Left lung (tissue), 10 donors: ENCODE data around the gene FBXO15. TPM values are rescaled to one million over a fixed set of nuclear protein-coding genes. Genes with fewer than 3 reads are reported as not detected.

Experiments
- ATAC-seq: fragments of 200-7000 bp; cut with Tn5 transposase; one replicate; pipeline ENCODE4 v1.9.1; 2020; ENCODE audit warnings: moderate library complexity
- DNase-seq, 4 donors: peaks; one replicate each; pipeline ENCODE4 v3.0.0-alpha.2; 2013 to 2020
- H3K27ac ChIP-seq, 2 donors: fragments of 200-600 bp; sonication (generic) in 1 of 2; one replicate each; pipeline versions ENCODE4 v1.5.0 to v1.8.0; 2020 to 2021
- H3K27me3 ChIP-seq, 2 donors: fragments of 200-600 bp; sonication (generic) in 1 of 2; one replicate each; pipeline versions ENCODE4 v1.5.0 to v1.8.0; 2020 to 2021
- H3K36me3 ChIP-seq, 2 donors: fragments of 200-600 bp; sonication (generic) in 1 of 2; one replicate each; pipeline versions ENCODE4 v1.5.0 to v1.8.0; 2020 to 2021
- H3K4me1 ChIP-seq, 2 donors: fragments of 200-600 bp; one replicate each; pipeline ENCODE4 v1.8.0; 2021
- H3K4me3 ChIP-seq, 2 donors: fragments of 200-600 bp; sonication (generic) in 1 of 2; one replicate each; pipeline versions ENCODE4 v1.5.0 to v1.8.0; 2020 to 2021; ENCODE audit warnings: mild to moderate bottlenecking in 1 of 2
- H3K9me3 ChIP-seq, 2 donors: fragments of 200-600 bp; sonication (generic) in 1 of 2; one replicate each; pipeline versions ENCODE4 v1.5.0 to v1.8.0; 2020 to 2021
- CTCF ChIP-seq, 2 donors: fragments of 200-600 bp; sonication (generic) in 1 of 2; IDR thresholded peaks; one replicate each; pipeline versions ENCODE4 v1.5.0 to v1.8.0; 2021; ENCODE audit warnings: antibody characterized with exemption in 2 of 2
- intact Hi-C, 2 donors: fragments of 100-400 bp; cut with DNase I; formaldehyde crosslinking; loops; one replicate each; pipeline versions ENCODE4 v1.11.2 to v1.14.2; 2022
- polyA plus RNA-seq, 6 donors: library from polyadenylated mRNA; unstranded; fragments of 120-200 nt; gene quantifications; one replicate each; pipeline ENCODE4 v1.2.1, GENCODE V29; 2013; ENCODE audit not compliant: insufficient read length in 6 of 6
- total RNA-seq, 2 donors: library from RNA; stranded (reverse); fragmentation: NEBNext Ultra II Directional; extraction: Animal tissue kit (Norgen Biotek cat#: 25700); gene quantifications; one replicate each; pipeline ENCODE4 v1.2.1, GENCODE V29; 2021
- donor health status: DM: no; HTN: yes; CAD: no.
- donor health status: DM: no; HTN: no; CAD: no.

FBXO15 gene
- total and polyA plus RNA-seq, 8 donors = 1.1 to 5.0 (median 2.8) TPM

DNA sequence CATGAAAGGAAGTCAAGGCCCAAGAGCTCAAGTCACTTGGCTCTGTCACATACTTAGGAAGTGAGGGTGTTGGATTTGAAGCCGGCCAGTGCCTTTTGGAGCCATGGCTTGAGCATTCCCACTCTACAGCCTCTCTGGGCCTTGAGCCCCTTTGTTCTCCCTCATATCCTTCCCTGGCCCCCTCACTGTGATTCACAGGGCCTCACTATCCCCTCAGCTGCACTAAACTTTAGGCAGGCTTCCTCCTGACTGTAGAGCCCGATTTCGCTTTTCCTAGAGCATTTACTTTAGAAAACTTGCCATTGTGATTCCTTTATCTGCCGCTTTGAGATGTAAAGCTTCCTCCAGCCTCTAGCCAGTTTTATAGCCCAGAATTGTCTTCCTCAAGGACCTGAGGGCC lies 107.6 kb downstream of the FBXO15 start:
- Histone ChIP-seq H3K4me1 (no peaks in the 10 kb centered on the region), H3K9me3 (no peaks in the 10 kb centered on the region), H3K27me3 (no peaks in the 10 kb centered on the region), H3K27ac (no peak overlapping the region), H3K4me3 (no peak overlapping the region), H3K36me3 (no peaks in the 10 kb centered on the region)
- DNase-seq (no peak), ATAC-seq (no peak)
- no peak for TF ChIP-seq CTCF (IDR thresholded peaks at IDR 0.05)
- intact Hi-C loops = no loop called here

DNA sequence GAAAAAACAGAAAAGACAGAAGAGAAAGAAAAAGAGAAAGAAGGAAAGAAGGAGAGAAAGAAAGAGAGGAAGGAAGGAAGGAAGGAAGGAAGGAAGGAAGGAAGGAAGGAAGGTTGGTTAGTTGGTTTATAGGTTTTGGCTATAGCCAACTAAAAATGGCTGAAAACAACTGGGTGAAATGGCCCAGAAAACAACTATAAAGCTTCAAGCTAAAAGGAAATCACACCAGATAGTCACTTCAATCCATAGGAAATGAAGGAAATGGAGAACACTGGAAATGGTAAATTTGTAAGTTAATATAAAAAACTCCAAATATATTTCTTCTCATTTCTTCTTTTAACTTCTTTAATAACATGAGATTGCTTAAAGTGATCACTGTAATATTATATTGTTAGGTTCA lies 118.5 kb downstream of the FBXO15 start:
- ATAC-seq = no peak
- Histone ChIP-seq H3K9me3 (no peaks in the 10 kb centered on the region), H3K36me3 (no peaks in the 10 kb centered on the region), H3K4me3 (no peak overlapping the region), H3K27ac (no peak overlapping the region), H3K27me3 (no peaks in the 10 kb centered on the region), H3K4me1 (no peaks in the 10 kb centered on the region)
- TF ChIP-seq CTCF (IDR thresholded peaks at IDR 0.05) = no peak
- intact Hi-C loops = no loop called here
- no peak for DNase-seq

Other genes with a start within 250 kb of the FBXO15 start
- 10 to 100 TPM; 22.1 to 35.1 TPM for gene TIMM21, start 689 bp upstream of the FBXO15 start, total RNA-seq
- gene TIMM21, start 689 bp upstream of the FBXO15 start, polyA plus RNA-seq = 10 to 100 TPM; 45.1 to 54.3 (median 48.5) TPM
- 100 to 1,000 TPM; 347 to 508 TPM for gene CYB5A, start 144.1 kb upstream of the FBXO15 start, total RNA-seq
- 100 to 1,000 TPM; 238 to 274 (median 253) TPM for gene CYB5A, start 144.1 kb upstream of the FBXO15 start, polyA plus RNA-seq
- gene C18orf63, start 168.0 kb upstream of the FBXO15 start, total RNA-seq = under 1 TPM; 0.16 to 0.26 TPM
- gene C18orf63, start 168.0 kb upstream of the FBXO15 start, polyA plus RNA-seq = not detected